HG02840 (cell line): ENCODE measurements around the gene PHACTR1.

Source experiments
- ATAC-seq: cut with Tn5 transposase; IDR thresholded peaks from one replicate; pipeline ENCODE4 v1.9.1; 2021; ENCODE audit warnings: mild to moderate bottlenecking, moderate library complexity, moderate number of reproducible peaks; ENCODE audit not compliant: unreplicated experiment, low FRiP score

PHACTR1 gene

GRCh38 chr6:13049666-13050254, 333.2 kb downstream of the PHACTR1 start:
- no peak for ATAC-seq

- no peak for ATAC-seq
These were observed 336.5 kb downstream of the PHACTR1 start for GRCh38 chr6:13053006-13053461.

GRCh38 chr6:13058051-13058450, 341.5 kb downstream of the PHACTR1 start:
- ATAC-seq = no peak

GRCh38 chr6:13059026-13059425, 342.5 kb downstream of the PHACTR1 start:
- no peak for ATAC-seq

GRCh38 chr6:13063300-13063918, 346.8 kb downstream of the PHACTR1 start:
- ATAC-seq = no peak

GRCh38 chr6:13065581-13065980, 349.0 kb downstream of the PHACTR1 start:
- ATAC-seq = no peak

GRCh38 chr6:13066050-13066449, 349.5 kb downstream of the PHACTR1 start:
- no peak for ATAC-seq

GRCh38 chr6:13066820-13067219, 350.3 kb downstream of the PHACTR1 start:
- ATAC-seq = no peak

GRCh38 chr6:13068586-13069210, 352.1 kb downstream of the PHACTR1 start:
- no peak for ATAC-seq

- no peak for ATAC-seq
These were observed 355.2 kb downstream of the PHACTR1 start for GRCh38 chr6:13071550-13072345.

GRCh38 chr6:13072686-13073347, 356.2 kb downstream of the PHACTR1 start:
- ATAC-seq = no peak

- no peak for ATAC-seq
These were observed 358.0 kb downstream of the PHACTR1 start for GRCh38 chr6:13074415-13075140.

- no peak for ATAC-seq
These were observed 358.7 kb downstream of the PHACTR1 start for GRCh38 chr6:13075141-13075845.

- ATAC-seq = no peak
These were observed 360.0 kb downstream of the PHACTR1 start for GRCh38 chr6:13076575-13076974.

GRCh38 chr6:13077117-13077516, 360.6 kb downstream of the PHACTR1 start:
- no peak for ATAC-seq

GRCh38 chr6:13079096-13079723, 362.6 kb downstream of the PHACTR1 start:
- ATAC-seq = no peak

GRCh38 chr6:13080462-13081188, 364.1 kb downstream of the PHACTR1 start:
- ATAC-seq = no peak

GRCh38 chr6:13081189-13081563, 364.6 kb downstream of the PHACTR1 start:
- no peak for ATAC-seq
